OCI-LY1 (cell line): ENCODE results near the gene HTN3.

Experiments used
- EZH2 ChIP-seq: fragments of 200-600 bp; sonication (generic), shearing (Covaris generic); IDR thresholded peaks from 2 replicates; pipeline ENCODE4 v1.8.0; 2017; ENCODE audit warnings: borderline replicate concordance, mixed run types, mild to moderate bottlenecking, antibody characterized with exemption, low read length, moderate library complexity, mixed read lengths
- TF ChIP-seq, protein P1 (sequence below): fragments of 200-600 bp; sonication (generic), shearing (Covaris generic); IDR thresholded peaks from 2 replicates; pipeline ENCODE4 v1.5.1; 2017; ENCODE audit warnings: mild to moderate bottlenecking, antibody characterized with exemption, low read length, moderate library complexity, mixed read lengths

DNA sequence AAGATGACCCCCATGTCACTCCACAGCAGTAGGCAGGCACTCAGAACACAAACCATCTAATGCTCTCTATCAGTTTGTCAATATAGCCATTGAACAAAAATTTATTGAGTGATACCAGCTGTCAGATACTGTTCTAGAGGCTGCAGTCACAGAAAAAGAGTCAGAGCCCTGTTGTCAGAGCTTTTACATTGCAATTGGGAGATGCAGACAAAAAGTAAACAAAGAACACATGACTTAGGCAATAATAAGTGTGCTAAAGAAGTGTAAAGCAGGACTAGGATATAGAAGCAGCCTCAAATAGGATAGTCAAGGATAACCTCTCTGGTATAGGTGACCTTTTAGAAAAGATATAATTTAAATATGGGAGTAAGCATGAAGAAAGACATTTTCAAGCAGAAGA is 30.9 kb downstream of the HTN3 start:
- TF ChIP-seq, protein P1, sequence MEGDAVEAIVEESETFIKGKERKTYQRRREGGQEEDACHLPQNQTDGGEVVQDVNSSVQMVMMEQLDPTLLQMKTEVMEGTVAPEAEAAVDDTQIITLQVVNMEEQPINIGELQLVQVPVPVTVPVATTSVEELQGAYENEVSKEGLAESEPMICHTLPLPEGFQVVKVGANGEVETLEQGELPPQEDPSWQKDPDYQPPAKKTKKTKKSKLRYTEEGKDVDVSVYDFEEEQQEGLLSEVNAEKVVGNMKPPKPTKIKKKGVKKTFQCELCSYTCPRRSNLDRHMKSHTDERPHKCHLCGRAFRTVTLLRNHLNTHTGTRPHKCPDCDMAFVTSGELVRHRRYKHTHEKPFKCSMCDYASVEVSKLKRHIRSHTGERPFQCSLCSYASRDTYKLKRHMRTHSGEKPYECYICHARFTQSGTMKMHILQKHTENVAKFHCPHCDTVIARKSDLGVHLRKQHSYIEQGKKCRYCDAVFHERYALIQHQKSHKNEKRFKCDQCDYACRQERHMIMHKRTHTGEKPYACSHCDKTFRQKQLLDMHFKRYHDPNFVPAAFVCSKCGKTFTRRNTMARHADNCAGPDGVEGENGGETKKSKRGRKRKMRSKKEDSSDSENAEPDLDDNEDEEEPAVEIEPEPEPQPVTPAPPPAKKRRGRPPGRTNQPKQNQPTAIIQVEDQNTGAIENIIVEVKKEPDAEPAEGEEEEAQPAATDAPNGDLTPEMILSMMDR = no peak
- TF ChIP-seq EZH2 = no peak
